Body of pancreas (tissue), 4 donors: ENCODE results near the gene RSPH10B.
"Not testable (repeated sequence)": the region's sequence is repeated elsewhere in the genome, so short reads cannot be mapped to it uniquely, and the experiment has no call there.

Experiments used
- POLR2A ChIP-seq, 3 donors: fragments of 450-650 bp; IDR thresholded peaks; one replicate each; pipeline ENCODE4 v1.6.1; 2016; ENCODE audit warnings: antibody characterized with exemption in 3 of 3, mild to moderate bottlenecking in 2 of 3
- TF ChIP-seq, protein P1 (sequence below), 7 experiments: fragments of 450-650 bp in 4 of 7; fragments of 200-600 bp in 3 of 7; sonication (generic) in 3 of 7; IDR thresholded peaks; one replicate each; pipeline ENCODE4 v1.5.1; 2016 to 2019; ENCODE audit warnings: antibody characterized with exemption in 7 of 7

- TF ChIP-seq, protein P1, sequence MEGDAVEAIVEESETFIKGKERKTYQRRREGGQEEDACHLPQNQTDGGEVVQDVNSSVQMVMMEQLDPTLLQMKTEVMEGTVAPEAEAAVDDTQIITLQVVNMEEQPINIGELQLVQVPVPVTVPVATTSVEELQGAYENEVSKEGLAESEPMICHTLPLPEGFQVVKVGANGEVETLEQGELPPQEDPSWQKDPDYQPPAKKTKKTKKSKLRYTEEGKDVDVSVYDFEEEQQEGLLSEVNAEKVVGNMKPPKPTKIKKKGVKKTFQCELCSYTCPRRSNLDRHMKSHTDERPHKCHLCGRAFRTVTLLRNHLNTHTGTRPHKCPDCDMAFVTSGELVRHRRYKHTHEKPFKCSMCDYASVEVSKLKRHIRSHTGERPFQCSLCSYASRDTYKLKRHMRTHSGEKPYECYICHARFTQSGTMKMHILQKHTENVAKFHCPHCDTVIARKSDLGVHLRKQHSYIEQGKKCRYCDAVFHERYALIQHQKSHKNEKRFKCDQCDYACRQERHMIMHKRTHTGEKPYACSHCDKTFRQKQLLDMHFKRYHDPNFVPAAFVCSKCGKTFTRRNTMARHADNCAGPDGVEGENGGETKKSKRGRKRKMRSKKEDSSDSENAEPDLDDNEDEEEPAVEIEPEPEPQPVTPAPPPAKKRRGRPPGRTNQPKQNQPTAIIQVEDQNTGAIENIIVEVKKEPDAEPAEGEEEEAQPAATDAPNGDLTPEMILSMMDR (IDR thresholded peaks at IDR 0.05): not testable (repeated sequence)
- TF ChIP-seq POLR2A (IDR thresholded peaks at IDR 0.05): not testable (repeated sequence)
Observed at GRCh38 chr7:5897369-5897919, 73.0 kb downstream of the RSPH10B start.
